Liver (tissue), 9 donors: ENCODE data around the gene CDC45. TPM values are rescaled to one million over a fixed set of nuclear protein-coding genes. Genes with fewer than 3 reads are reported as not detected.

Experiments used
- DNase-seq: peaks from one replicate; pipeline ENCODE4 v3.0.0-alpha.2; 2017; ENCODE audit warnings: low spot score
- H3K27ac ChIP-seq, 2 donors: one replicate each; pipeline ENCODE4 v1.7.0; 2013; ENCODE audit warnings: inconsistent platforms in 2 of 2, low read length in 2 of 2, control low read depth in 1 of 2, low read depth in 1 of 2, mild to moderate bottlenecking in 1 of 2
- H3K27me3 ChIP-seq, 4 donors: one replicate each; pipeline versions ENCODE4 v1.6.1 to v1.7.0; 2013; ENCODE audit warnings: low read length in 3 of 4, inconsistent platforms in 1 of 4, mild to moderate bottlenecking in 1 of 4, moderate library complexity in 1 of 4; ENCODE audit not compliant: control insufficient read depth in 4 of 4, insufficient read depth in 4 of 4
- H3K36me3 ChIP-seq, 4 donors: one replicate each; pipeline versions ENCODE4 v1.6.1 to v1.7.0; 2013; ENCODE audit warnings: low read length in 3 of 4, mild to moderate bottlenecking in 3 of 4, low read depth in 1 of 4, moderate library complexity in 1 of 4; ENCODE audit not compliant: control insufficient read depth in 4 of 4, insufficient read depth in 3 of 4
- H3K4me1 ChIP-seq, 4 donors: one replicate each; pipeline versions ENCODE4 v1.6.1 to v1.7.0; 2013; ENCODE audit warnings: low read length in 3 of 4, mild to moderate bottlenecking in 3 of 4, moderate library complexity in 1 of 4; ENCODE audit not compliant: control insufficient read depth in 4 of 4, insufficient read depth in 4 of 4
- H3K4me3 ChIP-seq, 3 donors: one replicate each; pipeline versions ENCODE4 v1.6.1 to v1.7.0; 2013; ENCODE audit warnings: low read length in 3 of 3, control low read depth in 1 of 3, low read depth in 1 of 3, mild to moderate bottlenecking in 1 of 3
- H3K9ac ChIP-seq, 2 donors: one replicate each; pipeline ENCODE4 v1.7.0; 2013; ENCODE audit warnings: low read length in 2 of 2, mild to moderate bottlenecking in 2 of 2, moderate library complexity in 2 of 2, control low read depth in 1 of 2, low read depth in 1 of 2
- H3K9me3 ChIP-seq, 4 donors: one replicate each; pipeline versions ENCODE4 v1.6.1 to v1.7.0; 2013; ENCODE audit warnings: low read length in 3 of 4; ENCODE audit not compliant: control insufficient read depth in 4 of 4
- ATF3 ChIP-seq: IDR thresholded peaks from 2 replicates; pipeline ENCODE4 v1.6.1; 2016; ENCODE audit warnings: antibody characterized with exemption
- EGR1 ChIP-seq, 2 donors: IDR thresholded peaks; 2 replicates each; pipeline ENCODE4 v1.6.1; 2016 to 2018; ENCODE audit warnings: antibody characterized with exemption in 2 of 2, low read depth in 2 of 2
- FOXA1 ChIP-seq: IDR thresholded peaks from 2 replicates; pipeline ENCODE4 v1.6.1; 2016; ENCODE audit warnings: antibody characterized with exemption
- FOXA2 ChIP-seq: IDR thresholded peaks from 2 replicates; pipeline ENCODE4 v1.6.1; 2016; ENCODE audit warnings: antibody characterized with exemption
- GABPA ChIP-seq, 2 donors: IDR thresholded peaks in 1 of 2; conservative IDR thresholded peaks in 1 of 2; 2 replicates each; pipeline ENCODE4 v1.6.1; 2016; ENCODE audit warnings: antibody characterized with exemption in 2 of 2, mild to moderate bottlenecking in 1 of 2, moderate library complexity in 1 of 2
- HNF4A ChIP-seq, 2 donors: conservative IDR thresholded peaks; 2 replicates each; pipeline ENCODE4 v1.6.1; 2016; ENCODE audit warnings: antibody characterized with exemption in 2 of 2, mild to moderate bottlenecking in 2 of 2
- JUND ChIP-seq, 2 donors: IDR thresholded peaks; 2 replicates each; pipeline ENCODE4 v1.6.1; 2016; ENCODE audit warnings: antibody characterized with exemption in 2 of 2
- MAX ChIP-seq: IDR thresholded peaks from 2 replicates; pipeline ENCODE4 v1.6.1; 2016; ENCODE audit warnings: antibody characterized with exemption
- NR2F2 ChIP-seq: IDR thresholded peaks from 2 replicates; pipeline ENCODE4 v1.6.1; 2016; ENCODE audit warnings: antibody characterized with exemption
- RAD21 ChIP-seq, 2 donors: IDR thresholded peaks; 2 replicates each; pipeline ENCODE4 v1.6.1; 2016; ENCODE audit warnings: antibody characterized with exemption in 2 of 2, mild to moderate bottlenecking in 2 of 2
- REST ChIP-seq: IDR thresholded peaks from 2 replicates; pipeline ENCODE4 v1.6.1; 2016; ENCODE audit warnings: antibody characterized with exemption, mild to moderate bottlenecking
- RXRA ChIP-seq, 2 donors: IDR thresholded peaks; 2 replicates each; pipeline ENCODE4 v1.6.1; 2017 to 2018; ENCODE audit warnings: antibody characterized with exemption in 2 of 2, mild to moderate bottlenecking in 1 of 2
- SP1 ChIP-seq: IDR thresholded peaks from 2 replicates; pipeline ENCODE4 v1.6.1; 2018; ENCODE audit warnings: antibody characterized with exemption, mild to moderate bottlenecking
- YY1 ChIP-seq: IDR thresholded peaks from 2 replicates; pipeline ENCODE4 v1.6.1; 2016; ENCODE audit warnings: antibody characterized with exemption, mild to moderate bottlenecking
- ZBTB33 ChIP-seq: IDR thresholded peaks from 2 replicates; pipeline ENCODE4 v1.6.1; 2016; ENCODE audit warnings: antibody characterized with exemption
- WGBS: extraction: QIAGEN DNeasy Blood & Tissue Kit; methylation state at CpG from one replicate; pipeline ENCODE4 v1.1.7; 2013; 5-methylcytosine and 5-hydroxymethylcytosine counted together
- polyA plus RNA-seq, 2 donors: library from polyadenylated mRNA; stranded (reverse) in 1 of 2; unstranded in 1 of 2; fragments of 200-250 nt in 1 of 2; fragments of >200 nt in 1 of 2; fragmentation: Nextera tagmentation in 1 of 2; extraction: Ambion mirVana in 1 of 2; gene quantifications; one replicate each; pipeline versions ENCODE4 v1.2.1 to v1.2.3, GENCODE V29; 2013 to 2015
- total RNA-seq, 2 donors: library from RNA; depleted of rRNA; stranded (reverse); fragments of >200 nt; gene quantifications; one replicate each; pipeline ENCODE4 v1.2.3, GENCODE V29; 2014
- donor health status: healthy.
- donor health status: healthy.
- donor health status: healthy.
- donor health status: healthy.
- donor health status: healthy.

CDC45 gene
- total and polyA plus RNA-seq, 4 donors: 0.33 to 15.5 (median 0.94) TPM

- peaks cover 4 to 16% (median 9%) of the 10 kb centered on the region in 4 donors for H3K4me1 ChIP-seq
- no peaks in the 10 kb centered on the region for H3K9me3 ChIP-seq
- no peak for DNase-seq
- WGBS: 93% methylated on average over 6 of the region's 6 CpGs
- H3K27me3 ChIP-seq: peaks cover 0 to 10% (median 3%) of the 10 kb centered on the region in 4 donors
- no peak overlapping the region for H3K27ac ChIP-seq
- no peaks in the 10 kb centered on the region for H3K36me3 ChIP-seq
- H3K9ac ChIP-seq: no peak overlapping the region
- H3K4me3 ChIP-seq: no peak overlapping the region
- TF ChIP-seq ATF3 (no peak), MAX (no peak), GABPA (IDR thresholded peaks at IDR 0.05 in 1 of 2, conservative IDR thresholded peaks at IDR 0.05 in 1 of 2) (no peak), SP1 (no peak), EGR1 (IDR thresholded peaks at IDR 0.05; ENCODE audit: low read depth in 2 of 2) (no peak), REST (no peak), FOXA2 (no peak), NR2F2 (no peak), ZBTB33 (no peak)
These were observed 40.3 kb downstream of the CDC45 start for GRCh38 chr22:19520007-19520406.

- no peak overlapping the region for H3K27ac ChIP-seq
- H3K9me3 ChIP-seq: no peaks in the 10 kb centered on the region
- no peak overlapping the region for H3K9ac ChIP-seq
- peaks cover 0 to 10% (median 5%) of the 10 kb centered on the region in 4 donors for H3K27me3 ChIP-seq
- DNase-seq: no peak
- no peaks in the 10 kb centered on the region for H3K36me3 ChIP-seq
- WGBS: 95% methylated on average over 10 of the region's 10 CpGs
- peaks cover 4 to 16% (median 9%) of the 10 kb centered on the region in 4 donors for H3K4me1 ChIP-seq
- TF ChIP-seq RXRA (IDR thresholded peaks at IDR 0.05): no peak
- TF ChIP-seq RAD21 (IDR thresholded peaks at IDR 0.05): no peak
- TF ChIP-seq YY1: no peak
- no peak for TF ChIP-seq JUND (IDR thresholded peaks at IDR 0.05)
- TF ChIP-seq FOXA2: no peak
- no peak for TF ChIP-seq HNF4A (conservative IDR thresholded peaks at IDR 0.05)
- TF ChIP-seq FOXA1: no peak
- H3K4me3 ChIP-seq: no peak overlapping the region
These were observed 41.0 kb downstream of the CDC45 start for GRCh38 chr22:19520566-19521305.
